SK-N-SH treated with all-trans-retinoic acid at 6 μM for 48 hours (cell line): Measurements from ENCODE around the gene ADIPOR2.
A peak's percentile ranks its signal among the peaks of the same experiment; 100 is the strongest.
"Not testable (repeated sequence)": the region's sequence is repeated elsewhere in the genome, so short reads cannot be mapped to it uniquely, and the experiment has no call there.

Experiments
- ATAC-seq: fragments of 200-7000 bp; cut with Tn5 transposase; 3 replicates; pipeline ENCODE4 v1.9.1; 2020; ENCODE audit warnings: mild to moderate bottlenecking, moderate library complexity
- ARNTL ChIP-seq: fragments of 450-650 bp; formaldehyde crosslinking; IDR thresholded peaks from 2 replicates; pipeline ENCODE4 v1.5.0; 2020; ENCODE audit warnings: low read depth, mild to moderate bottlenecking, moderate library complexity, borderline replicate concordance
- CSDC2 ChIP-seq: fragments of 250-450 bp; sonication (Bioruptor Pico); IDR thresholded peaks from 2 replicates; pipeline ENCODE4 v1.5.0; 2020; ENCODE audit warnings: mild to moderate bottlenecking, moderate library complexity
- ESRRG ChIP-seq: fragments of 250-450 bp; sonication (Bioruptor Pico); IDR thresholded peaks from 2 replicates; pipeline ENCODE4 v1.6.1; 2021; ENCODE audit warnings: mild to moderate bottlenecking
- GLIS3 ChIP-seq: fragments of 250-450 bp; sonication (Bioruptor Pico); IDR thresholded peaks from 2 replicates; pipeline ENCODE4 v1.5.0; 2020; ENCODE audit warnings: mild to moderate bottlenecking, moderate library complexity
- ISL1 ChIP-seq: fragments of 250-450 bp; sonication (Bioruptor Pico); IDR thresholded peaks from 2 replicates; pipeline ENCODE4 v2.1.2; 2022; ENCODE audit warnings: mild to moderate bottlenecking, moderate library complexity
- PPARA ChIP-seq: fragments of 250-450 bp; sonication (Bioruptor Pico); IDR thresholded peaks from 2 replicates; pipeline ENCODE4 v1.5.0; 2020; ENCODE audit warnings: mild to moderate bottlenecking, borderline replicate concordance
- RARB ChIP-seq: fragments of 250-450 bp; sonication (Bioruptor Pico); IDR thresholded peaks from 2 replicates; pipeline ENCODE4 v1.8.0; 2021; ENCODE audit warnings: mild to moderate bottlenecking, moderate library complexity
- ZC3H10 ChIP-seq: fragments of 250-450 bp; sonication (Bioruptor Pico); IDR thresholded peaks from 2 replicates; pipeline ENCODE4 v1.5.1; 2021; ENCODE audit warnings: mild to moderate bottlenecking, moderate library complexity
- ZFP3 ChIP-seq: fragments of 250-450 bp; sonication (Bioruptor Pico); IDR thresholded peaks from 2 replicates; pipeline ENCODE4 v1.5.0; 2020; ENCODE audit warnings: mild to moderate bottlenecking, moderate library complexity
- ZFP30 ChIP-seq: fragments of 450-650 bp; formaldehyde crosslinking; IDR thresholded peaks from 2 replicates; pipeline ENCODE4 v1.5.0; 2022; ENCODE audit warnings: mild to moderate bottlenecking, moderate library complexity
- ZNF565 ChIP-seq: fragments of 450-650 bp; formaldehyde crosslinking; conservative IDR thresholded peaks from 2 replicates; pipeline ENCODE4 v1.5.0; 2020; ENCODE audit warnings: low read depth, mild to moderate bottlenecking, moderate library complexity
- ZNF70 ChIP-seq: fragments of 450-650 bp; formaldehyde crosslinking; IDR thresholded peaks from 2 replicates; pipeline ENCODE4 v1.5.0; 2020; ENCODE audit warnings: mild to moderate bottlenecking, moderate library complexity
- ZNF8 ChIP-seq: fragments of 450-650 bp; formaldehyde crosslinking; IDR thresholded peaks from 2 replicates; pipeline ENCODE4 v1.5.0; 2020; ENCODE audit warnings: mild to moderate bottlenecking, moderate library complexity
- TF ChIP-seq, protein P1 (sequence below): fragments of 250-450 bp; sonication (Bioruptor Pico); IDR thresholded peaks from 2 replicates; pipeline ENCODE4 v1.8.0; 2021; ENCODE audit warnings: low read depth, mild to moderate bottlenecking, moderate library complexity, borderline replicate concordance
- TF ChIP-seq, protein P2 (sequence below): fragments of 250-450 bp; sonication (Bioruptor Pico); IDR thresholded peaks from 2 replicates; pipeline ENCODE4 v1.5.1; 2020; ENCODE audit warnings: low read depth, mild to moderate bottlenecking, moderate library complexity
- TF ChIP-seq, protein P3 (sequence below): fragments of 250-450 bp; sonication (Bioruptor Pico); IDR thresholded peaks from 2 replicates; pipeline ENCODE4 v1.5.0; 2020; ENCODE audit warnings: mild to moderate bottlenecking, moderate library complexity
- TF ChIP-seq, protein P4 (sequence below): fragments of 250-450 bp; sonication (Bioruptor Pico); IDR thresholded peaks from 2 replicates; pipeline ENCODE4 v1.8.0; 2020; ENCODE audit warnings: mild to moderate bottlenecking, moderate library complexity, borderline replicate concordance

The ADIPOR2 gene

DNA sequence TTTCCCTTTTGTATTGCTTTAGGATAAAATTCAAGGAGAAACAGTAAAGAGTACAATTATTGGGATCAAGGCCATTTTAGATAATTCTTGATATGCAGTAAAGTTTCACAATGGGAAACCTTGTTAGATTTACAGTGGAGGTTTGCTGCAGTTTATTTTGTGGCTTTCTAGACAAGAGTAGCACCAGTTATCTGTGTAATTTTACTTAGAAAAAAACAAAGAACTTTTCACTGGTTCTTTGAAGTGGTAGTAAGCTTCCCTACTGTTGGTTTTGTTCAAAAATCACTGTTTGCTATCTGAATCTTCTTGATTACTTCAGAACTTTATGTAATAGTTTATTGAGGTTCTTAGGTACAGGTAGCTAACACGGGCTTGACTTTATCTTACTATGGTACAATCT lies 42.0 kb downstream of the ADIPOR2 start:
- ATAC-seq: no peak
- TF ChIP-seq ZC3H10 (CRISPR knock-in tag) (no peak), ZNF565 (CRISPR knock-in tag) (no peak), ZNF8 (CRISPR knock-in tag) (no peak), ISL1 (no peak), RARB (CRISPR knock-in tag) (no peak), ARNTL (CRISPR knock-in tag) (no peak), ZFP30 (CRISPR knock-in tag) (no peak), PPARA (no peak), CSDC2 (no peak), ESRRG (CRISPR knock-in tag) (no peak)
- TF ChIP-seq, protein P1, sequence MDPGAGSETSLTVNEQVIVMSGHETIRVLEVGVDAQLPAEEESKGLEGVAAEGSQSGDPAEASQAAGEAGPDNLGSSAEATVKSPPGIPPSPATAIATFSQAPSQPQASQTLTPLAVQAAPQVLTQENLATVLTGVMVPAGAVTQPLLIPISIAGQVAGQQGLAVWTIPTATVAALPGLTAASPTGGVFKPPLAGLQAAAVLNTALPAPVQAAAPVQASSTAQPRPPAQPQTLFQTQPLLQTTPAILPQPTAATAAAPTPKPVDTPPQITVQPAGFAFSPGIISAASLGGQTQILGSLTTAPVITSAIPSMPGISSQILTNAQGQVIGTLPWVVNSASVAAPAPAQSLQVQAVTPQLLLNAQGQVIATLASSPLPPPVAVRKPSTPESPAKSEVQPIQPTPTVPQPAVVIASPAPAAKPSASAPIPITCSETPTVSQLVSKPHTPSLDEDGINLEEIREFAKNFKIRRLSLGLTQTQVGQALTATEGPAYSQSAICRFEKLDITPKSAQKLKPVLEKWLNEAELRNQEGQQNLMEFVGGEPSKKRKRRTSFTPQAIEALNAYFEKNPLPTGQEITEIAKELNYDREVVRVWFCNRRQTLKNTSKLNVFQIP (CRISPR knock-in tag): no peak
- TF ChIP-seq, protein P2, sequence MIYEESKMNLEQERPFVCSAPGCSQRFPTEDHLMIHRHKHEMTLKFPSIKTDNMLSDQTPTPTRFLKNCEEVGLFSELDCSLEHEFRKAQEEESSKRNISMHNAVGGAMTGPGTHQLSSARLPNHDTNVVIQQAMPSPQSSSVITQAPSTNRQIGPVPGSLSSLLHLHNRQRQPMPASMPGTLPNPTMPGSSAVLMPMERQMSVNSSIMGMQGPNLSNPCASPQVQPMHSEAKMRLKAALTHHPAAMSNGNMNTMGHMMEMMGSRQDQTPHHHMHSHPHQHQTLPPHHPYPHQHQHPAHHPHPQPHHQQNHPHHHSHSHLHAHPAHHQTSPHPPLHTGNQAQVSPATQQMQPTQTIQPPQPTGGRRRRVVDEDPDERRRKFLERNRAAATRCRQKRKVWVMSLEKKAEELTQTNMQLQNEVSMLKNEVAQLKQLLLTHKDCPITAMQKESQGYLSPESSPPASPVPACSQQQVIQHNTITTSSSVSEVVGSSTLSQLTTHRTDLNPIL (CRISPR knock-in tag): no peak
- TF ChIP-seq, protein P3, sequence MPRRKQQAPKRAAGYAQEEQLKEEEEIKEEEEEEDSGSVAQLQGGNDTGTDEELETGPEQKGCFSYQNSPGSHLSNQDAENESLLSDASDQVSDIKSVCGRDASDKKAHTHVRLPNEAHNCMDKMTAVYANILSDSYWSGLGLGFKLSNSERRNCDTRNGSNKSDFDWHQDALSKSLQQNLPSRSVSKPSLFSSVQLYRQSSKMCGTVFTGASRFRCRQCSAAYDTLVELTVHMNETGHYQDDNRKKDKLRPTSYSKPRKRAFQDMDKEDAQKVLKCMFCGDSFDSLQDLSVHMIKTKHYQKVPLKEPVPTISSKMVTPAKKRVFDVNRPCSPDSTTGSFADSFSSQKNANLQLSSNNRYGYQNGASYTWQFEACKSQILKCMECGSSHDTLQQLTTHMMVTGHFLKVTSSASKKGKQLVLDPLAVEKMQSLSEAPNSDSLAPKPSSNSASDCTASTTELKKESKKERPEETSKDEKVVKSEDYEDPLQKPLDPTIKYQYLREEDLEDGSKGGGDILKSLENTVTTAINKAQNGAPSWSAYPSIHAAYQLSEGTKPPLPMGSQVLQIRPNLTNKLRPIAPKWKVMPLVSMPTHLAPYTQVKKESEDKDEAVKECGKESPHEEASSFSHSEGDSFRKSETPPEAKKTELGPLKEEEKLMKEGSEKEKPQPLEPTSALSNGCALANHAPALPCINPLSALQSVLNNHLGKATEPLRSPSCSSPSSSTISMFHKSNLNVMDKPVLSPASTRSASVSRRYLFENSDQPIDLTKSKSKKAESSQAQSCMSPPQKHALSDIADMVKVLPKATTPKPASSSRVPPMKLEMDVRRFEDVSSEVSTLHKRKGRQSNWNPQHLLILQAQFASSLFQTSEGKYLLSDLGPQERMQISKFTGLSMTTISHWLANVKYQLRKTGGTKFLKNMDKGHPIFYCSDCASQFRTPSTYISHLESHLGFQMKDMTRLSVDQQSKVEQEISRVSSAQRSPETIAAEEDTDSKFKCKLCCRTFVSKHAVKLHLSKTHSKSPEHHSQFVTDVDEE (CRISPR knock-in tag): no peak
- TF ChIP-seq, protein P4, sequence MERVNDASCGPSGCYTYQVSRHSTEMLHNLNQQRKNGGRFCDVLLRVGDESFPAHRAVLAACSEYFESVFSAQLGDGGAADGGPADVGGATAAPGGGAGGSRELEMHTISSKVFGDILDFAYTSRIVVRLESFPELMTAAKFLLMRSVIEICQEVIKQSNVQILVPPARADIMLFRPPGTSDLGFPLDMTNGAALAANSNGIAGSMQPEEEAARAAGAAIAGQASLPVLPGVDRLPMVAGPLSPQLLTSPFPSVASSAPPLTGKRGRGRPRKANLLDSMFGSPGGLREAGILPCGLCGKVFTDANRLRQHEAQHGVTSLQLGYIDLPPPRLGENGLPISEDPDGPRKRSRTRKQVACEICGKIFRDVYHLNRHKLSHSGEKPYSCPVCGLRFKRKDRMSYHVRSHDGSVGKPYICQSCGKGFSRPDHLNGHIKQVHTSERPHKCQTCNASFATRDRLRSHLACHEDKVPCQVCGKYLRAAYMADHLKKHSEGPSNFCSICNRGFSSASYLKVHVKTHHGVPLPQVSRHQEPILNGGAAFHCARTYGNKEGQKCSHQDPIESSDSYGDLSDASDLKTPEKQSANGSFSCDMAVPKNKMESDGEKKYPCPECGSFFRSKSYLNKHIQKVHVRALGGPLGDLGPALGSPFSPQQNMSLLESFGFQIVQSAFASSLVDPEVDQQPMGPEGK (CRISPR knock-in tag): no peak
- TF ChIP-seq, all 23 proteins: peak for 0

DNA sequence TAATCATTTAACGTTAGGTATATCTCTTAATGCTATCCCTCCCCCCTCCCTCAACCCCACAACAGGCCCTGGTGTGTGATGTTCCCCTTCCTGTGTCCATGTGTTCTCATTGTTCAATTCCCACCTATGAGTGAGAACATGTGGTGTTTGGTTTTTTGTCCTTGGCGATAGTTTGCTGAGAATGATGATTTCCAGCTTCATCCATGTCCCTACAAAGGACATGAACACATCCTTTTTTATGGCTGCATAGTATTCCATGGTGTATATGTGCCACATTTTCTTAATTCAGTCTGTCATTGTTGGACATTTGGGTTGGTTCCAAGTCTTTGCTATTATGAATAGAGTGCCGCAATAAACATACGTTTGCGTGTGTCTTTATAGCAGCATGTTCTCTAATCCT lies 42.8 kb downstream of the ADIPOR2 start:
- not testable (repeated sequence) for ATAC-seq

DNA sequence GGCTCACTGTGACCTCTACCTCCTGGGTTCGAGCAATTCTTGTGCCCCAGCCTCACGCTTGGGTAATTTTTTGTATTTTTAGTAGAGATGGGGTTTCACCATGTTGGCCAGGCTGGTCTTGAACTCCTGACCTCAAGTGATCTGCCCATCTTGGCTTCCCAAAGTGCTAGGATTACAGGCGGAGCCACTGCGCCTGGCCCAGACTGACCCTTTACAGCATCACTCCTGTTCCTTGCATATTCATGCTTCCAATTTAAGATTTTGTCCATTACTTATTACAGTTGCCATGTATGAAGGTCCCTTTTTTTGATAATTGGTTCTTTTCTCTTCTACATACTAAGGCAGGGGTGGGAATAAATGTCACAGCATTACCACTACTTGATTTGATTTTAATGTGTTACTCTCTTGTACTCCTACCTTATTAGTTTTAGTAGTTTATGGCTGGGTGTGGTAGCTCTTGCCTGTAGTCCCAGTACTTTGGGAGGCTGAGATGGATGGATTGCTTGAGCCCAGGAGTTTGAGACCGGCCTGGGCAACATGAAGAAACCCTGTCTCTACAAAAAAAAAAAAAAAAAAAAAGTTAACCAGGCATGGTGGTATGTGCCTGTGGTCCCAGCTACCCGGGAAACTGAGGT lies 46.9 kb downstream of the ADIPOR2 start:
- TF ChIP-seq ZFP3 (CRISPR knock-in tag) (no peak), ARNTL (CRISPR knock-in tag) (no peak), ZFP30 (CRISPR knock-in tag) (no peak), ZC3H10 (CRISPR knock-in tag) (no peak), GLIS3 (CRISPR knock-in tag) (no peak), RARB (CRISPR knock-in tag) (no peak)
- TF ChIP-seq, protein P1 (CRISPR knock-in tag): no peak
- TF ChIP-seq, protein P2 (CRISPR knock-in tag): no peak
- no peak for ATAC-seq

DNA sequence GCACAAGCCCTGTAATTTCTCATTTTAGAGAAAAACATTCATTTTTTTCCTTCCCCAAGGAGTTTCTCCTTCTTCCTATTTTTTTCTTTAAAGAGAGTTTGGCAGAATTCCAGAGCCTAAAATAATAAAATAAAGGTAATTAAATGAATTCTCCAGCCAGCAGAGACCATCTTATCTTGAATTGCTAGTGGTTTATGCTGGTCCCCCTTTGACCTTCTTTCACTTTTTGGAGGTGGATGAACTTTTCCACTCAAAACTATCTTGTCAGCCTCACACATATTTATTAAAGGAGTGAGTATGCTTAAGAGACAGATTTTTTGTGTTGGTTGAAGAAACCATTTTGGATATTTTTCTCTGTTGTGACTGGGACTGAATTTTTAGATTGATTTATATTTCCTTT lies 47.6 kb downstream of the ADIPOR2 start:
- no peak for TF ChIP-seq ESRRG (CRISPR knock-in tag)
- TF ChIP-seq ZNF70 (CRISPR knock-in tag): no peak
- TF ChIP-seq ZC3H10 (CRISPR knock-in tag): no peak
- TF ChIP-seq ZNF565 (CRISPR knock-in tag): no peak
- no peak for TF ChIP-seq ZFP3 (CRISPR knock-in tag)
- peak; percentile 50; the same call in 1 of the 2 replicates for TF ChIP-seq ISL1
- no peak for TF ChIP-seq ARNTL (CRISPR knock-in tag)
- no peak for TF ChIP-seq GLIS3 (CRISPR knock-in tag)
- 0 out of 2 replicates have a peak, but pooled peaks have one; percentile 48 for TF ChIP-seq CSDC2
- no peak for TF ChIP-seq ZFP30 (CRISPR knock-in tag)
- no peak for TF ChIP-seq RARB (CRISPR knock-in tag)

More for the DNA sequence above, 47.6 kb downstream of the ADIPOR2 start:
- no peak; the same call in 2 of the 3 replicates for ATAC-seq
